Kidney glomerular epithelial cell (primary cell): Measurements from ENCODE around the gene CXCR1.
"Not testable (repeated sequence)": the region's sequence is repeated elsewhere in the genome, so short reads cannot be mapped to it uniquely, and the experiment has no call there.

Experiments used
- DNase-seq: peaks from one replicate; lab custom pipeline; 2025; lab: John Stamatoyannopoulos, UW

Gene CXCR1

DNA sequence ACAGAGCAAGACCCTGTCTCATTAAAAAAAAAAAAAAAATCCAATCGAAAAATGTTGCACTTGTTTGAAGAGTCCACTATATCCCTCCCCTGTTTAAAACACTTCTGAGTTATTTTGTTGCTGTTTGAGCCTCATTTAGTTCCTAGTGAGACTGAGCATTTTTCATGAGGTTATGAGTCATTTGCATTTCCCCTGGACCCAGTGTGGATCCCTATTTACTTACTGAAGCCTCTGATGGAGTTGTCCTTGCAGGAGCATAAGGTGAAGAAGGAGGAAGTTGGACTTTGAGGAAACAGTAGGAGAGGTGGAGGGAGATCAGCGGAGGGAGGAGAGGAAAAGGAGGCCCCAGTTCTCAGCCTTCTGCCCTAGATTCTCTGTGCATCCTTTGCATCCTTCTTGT, 5.1 kb downstream of the CXCR1 start:
- no peak for DNase-seq

DNA sequence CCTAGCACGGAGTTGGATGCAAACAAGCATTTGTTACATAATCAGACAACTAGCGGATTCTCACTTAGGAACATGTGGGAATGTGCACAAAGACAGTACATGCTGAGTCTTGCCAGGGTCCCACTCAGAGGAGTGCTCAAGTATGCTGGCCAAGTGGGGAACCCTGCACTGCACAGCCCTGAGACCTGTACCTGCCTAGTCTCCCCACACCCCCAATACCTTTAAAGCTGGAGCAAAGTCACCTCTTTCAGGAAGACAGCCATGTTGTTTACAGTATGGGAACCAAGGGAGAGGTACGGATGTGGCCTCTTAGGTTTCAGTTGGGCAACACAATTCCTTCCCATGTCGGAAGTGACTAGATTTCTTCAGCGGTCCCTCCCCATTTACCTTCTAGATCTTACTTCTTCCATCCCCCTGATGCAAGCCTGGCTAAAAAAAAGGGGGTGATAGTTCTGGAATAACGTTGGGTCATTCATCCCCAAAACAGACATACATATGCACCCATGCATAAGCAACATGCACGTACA, 10.7 kb downstream of the CXCR1 start:
- DNase-seq: no peak

DNA sequence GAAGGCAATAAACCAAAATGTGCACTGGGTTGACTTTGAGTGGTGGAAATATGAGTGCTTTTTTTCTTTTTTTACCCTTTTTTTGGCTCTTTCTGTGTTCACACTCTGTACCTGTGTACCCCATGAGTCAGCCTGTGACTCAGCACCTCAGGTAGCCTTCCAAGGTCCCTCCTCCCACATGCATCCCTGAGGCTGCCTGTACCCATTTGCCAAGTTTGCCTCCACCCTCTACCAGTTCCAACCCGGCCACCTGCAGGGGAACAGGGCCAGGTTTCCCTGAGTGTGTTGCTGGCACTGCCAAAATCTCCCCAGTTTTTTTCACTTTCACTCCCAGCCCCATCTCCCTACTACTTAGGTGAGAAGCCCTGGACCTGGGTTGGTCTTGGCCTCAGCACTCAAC, 14.0 kb downstream of the CXCR1 start:
- DNase-seq: no peak

DNA sequence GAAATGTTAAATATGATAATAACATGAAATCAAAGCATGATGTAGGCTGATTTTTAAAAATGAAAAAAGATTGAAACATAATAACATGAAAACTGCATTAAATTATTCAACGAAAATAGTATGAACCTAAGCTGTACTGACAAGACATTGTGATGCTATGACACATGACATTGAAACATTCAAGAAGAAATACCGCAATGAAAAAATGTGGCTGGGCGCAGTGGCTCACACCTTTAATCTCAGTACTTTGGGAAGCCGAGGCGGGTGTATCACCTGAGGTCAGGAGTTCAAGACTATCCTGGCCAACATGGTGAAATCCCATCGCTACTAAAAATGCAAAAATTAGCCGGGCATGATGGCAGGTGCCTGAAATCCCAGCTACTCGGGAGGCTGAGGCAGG, 14.6 kb downstream of the CXCR1 start:
- DNase-seq: no peak

DNA sequence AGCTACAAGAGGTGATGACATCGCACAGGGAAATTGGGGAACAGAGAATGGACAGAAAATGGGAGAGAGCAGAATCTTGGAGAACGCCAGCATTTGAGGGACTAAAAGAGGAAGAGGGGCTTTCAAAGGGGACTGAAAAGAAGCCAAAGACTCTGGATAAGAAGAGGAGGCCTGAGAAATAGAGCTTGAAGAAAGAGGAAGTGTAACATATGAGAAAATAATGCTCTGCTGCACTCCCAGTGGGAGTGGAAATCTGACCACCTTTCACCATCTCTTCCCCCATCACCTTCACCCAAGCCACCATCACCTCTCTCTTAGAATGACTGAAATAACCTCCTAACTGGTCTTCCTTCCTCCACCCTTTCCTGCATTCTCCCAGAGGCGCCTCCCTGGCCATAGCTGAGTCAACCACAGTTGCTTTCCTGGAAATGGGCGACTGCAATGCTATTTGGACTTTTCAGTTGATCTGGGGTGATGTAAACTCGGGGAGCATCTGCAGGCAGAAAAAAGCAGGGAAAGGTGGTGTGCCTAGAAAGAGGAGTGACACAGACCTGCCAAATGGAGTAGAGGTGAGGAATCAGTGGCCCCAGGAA, 16.8 kb downstream of the CXCR1 start:
- DNase-seq: no peak

DNA sequence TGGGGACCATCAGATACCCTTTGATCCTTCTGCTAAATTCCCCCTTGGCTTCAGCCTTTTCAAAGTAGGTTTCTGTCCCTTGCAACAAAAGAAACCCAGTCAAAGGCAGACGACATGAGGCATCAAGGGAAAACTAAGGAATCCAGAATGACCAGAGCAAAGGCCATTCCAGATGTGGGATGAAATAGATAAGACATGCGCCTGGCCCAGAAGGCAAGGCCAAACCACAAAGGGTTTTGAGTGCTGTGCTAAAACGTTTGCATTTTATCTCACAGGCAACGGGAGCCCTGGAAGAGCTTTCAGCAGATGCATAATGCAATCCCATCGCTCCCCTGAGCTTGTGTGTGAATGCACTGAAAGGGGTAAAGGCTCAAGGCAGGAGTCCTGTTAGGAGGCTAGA, 17.7 kb downstream of the CXCR1 start:
- DNase-seq: no peak

DNA sequence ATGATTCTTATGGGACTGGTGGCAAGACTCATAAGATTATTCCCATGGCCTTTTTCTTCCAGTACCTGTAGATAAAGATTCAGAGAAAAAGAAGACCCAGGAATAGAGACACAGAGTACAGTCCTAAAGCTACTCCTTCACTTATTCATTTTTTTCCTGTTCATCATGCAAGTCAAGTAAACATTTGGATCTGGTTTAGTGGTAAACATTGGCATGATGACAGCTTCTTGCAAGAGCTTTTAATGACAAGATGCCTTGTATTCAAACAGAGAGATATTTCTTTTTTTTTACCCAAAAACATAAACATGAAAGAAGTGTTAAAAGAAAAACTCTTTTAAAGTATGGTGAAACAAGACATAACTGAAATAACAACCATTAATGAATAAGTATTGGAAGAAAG, 20.7 kb downstream of the CXCR1 start:
- no peak for DNase-seq

DNA sequence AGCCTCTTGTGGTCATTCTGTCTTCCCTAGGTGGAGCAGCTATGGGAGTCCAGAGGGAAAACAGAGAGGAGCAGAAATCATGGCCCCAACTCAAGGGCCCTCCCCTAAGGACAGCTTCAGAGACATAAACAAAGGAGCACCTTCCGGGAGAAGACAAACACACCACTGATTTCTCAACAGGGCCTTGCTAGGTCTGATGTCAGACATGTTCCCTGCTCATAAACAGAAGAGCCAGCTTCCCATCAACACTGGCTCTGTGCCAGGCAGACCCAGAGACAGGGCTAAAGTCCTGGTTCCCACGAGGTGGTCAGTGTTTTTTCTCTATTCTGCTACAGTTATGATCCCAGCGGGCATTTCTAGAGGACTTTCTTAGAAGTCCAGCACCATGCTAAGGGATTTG, 21.6 kb downstream of the CXCR1 start:
- DNase-seq: no peak

DNA sequence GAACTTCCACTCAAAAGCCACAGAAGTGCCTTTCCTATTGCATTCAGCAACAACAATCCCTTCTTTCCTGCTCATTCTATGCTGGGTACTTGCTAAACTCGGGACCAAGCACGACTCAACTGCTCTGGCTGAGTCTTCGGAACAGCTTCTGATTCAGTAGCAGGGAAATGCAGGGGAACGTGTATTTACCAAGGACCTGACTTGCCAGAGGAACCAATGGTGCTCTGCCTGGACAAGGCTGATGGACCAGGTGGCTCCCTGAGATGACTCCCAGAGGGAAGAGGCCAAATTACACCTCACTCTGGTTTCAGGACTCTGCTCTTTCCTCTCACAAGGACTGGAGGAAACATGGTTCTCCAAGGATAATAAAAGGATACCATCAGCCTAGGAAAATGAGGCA, 28.7 kb downstream of the CXCR1 start:
- no peak for DNase-seq

DNA sequence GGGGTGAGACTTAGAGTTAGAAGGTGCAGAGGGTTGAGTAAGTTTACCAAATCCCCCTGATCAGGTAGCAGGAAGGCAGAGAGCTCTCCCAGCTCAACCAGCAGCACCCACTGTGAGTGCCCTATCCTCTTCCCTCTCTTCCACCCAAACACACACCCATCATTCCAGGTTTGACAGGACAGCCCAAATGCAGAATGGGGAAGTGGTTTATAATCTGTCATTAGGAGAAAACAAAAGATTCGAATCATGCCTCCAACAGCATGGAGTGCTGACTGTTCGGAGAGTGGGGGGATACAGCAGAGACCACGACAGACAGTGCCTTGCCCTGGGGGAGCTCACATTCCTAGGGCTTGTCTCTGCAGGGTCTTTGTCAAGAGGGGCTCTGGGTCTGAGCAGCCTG, 29.2 kb downstream of the CXCR1 start:
- no peak for DNase-seq

DNA sequence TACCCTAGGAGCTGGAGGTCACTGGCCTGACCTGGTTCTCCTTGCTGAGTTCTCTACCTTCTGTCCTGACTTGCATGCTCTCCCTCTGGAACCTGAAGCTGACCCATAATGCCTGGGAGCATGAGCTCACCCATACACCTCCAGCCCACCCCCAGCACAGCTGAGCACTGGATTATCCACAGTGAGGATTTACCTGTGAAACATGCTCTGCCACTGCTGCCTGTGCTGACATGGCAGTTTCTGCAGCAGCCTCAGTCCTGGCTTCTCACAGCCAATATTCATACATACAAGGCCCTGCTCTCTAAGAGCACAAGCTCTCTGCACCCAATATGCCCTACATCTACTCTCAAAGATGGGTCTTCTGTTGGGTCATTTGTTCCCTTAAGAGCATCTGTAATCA, 35.9 kb downstream of the CXCR1 start:
- DNase-seq: no peak

DNA sequence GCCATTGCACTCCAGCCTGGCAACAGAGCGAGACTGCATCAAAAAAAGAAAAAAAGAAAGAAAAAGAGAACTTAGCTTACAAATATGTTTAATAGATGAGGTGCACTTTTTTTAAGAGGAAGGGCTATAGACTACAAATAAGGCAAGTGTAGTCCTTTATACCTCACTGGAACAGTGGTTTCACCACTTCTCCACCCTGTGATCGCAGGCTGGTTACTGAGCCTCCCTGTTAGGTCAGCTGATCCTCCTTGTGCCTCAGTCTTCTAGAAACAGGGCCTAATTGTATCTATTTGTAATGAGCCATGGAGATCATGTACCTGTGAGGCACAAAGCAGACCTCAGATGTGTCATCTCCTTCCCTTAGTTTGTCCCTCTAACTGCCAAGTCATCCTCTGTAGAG, 36.4 kb downstream of the CXCR1 start:
- no peak for DNase-seq

DNA sequence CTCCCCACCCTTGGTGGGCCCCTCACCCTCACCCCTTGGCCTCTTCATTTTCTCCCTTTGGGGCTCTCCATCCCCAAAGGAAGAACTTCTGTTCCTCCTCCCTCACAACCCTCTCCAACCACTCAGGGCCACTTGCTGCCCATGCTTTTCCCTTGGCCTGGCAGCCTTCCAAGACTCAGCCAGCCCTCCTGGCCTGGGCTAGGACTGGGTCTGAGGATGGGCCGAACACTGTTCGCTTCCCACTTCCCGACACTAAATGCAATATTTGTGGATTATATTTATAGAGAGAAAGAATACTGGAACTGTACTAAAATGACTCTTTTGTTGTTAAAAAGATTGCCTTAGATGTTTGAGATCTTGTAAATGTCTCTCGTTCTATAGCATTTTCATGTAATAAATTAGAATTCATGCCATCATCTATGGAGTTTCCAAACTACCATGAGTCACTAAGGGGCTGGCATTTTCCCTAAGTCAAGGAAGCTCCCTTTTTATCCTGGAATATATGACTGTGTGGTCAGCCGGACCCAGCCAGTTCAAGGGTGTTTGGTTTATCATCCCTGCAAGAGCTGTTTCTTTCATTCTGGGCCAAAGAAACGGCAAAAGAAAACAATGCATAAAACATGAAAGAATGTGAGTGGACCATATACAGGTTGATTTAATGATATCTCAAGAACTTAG, 37.2 kb downstream of the CXCR1 start:
- no peak for DNase-seq

DNA sequence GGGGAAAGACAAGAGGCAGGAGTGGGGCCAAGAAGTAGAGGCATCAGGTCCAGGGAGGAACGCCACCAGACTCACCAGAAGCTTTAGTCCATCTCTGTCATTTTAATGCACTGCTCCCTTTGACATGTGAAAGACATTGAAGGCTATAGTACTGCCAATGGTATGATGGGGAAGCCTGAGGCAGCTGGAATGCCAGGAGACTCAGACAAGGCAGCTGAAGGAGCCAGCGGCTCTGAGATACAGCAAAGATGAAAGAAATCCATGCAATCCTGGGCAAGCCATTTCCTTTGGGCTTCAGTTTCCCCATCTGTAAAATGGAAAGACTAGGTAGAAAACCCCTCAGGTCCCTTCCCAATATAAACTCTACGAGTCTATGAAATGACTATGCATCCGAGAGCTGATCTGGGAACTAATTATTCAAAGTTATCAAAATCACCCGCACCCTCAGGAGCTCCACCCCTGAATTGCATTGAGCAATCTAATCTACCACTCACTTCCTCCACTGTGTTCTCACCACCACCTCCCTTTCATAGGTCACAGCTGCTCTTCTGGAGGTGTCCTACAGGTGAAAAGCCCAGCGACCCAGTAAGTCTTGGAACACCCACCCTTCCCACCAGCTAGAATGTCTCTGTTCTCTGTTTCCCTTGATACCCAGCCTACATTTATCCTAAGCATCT, 37.8 kb downstream of the CXCR1 start:
- no peak for DNase-seq

DNA sequence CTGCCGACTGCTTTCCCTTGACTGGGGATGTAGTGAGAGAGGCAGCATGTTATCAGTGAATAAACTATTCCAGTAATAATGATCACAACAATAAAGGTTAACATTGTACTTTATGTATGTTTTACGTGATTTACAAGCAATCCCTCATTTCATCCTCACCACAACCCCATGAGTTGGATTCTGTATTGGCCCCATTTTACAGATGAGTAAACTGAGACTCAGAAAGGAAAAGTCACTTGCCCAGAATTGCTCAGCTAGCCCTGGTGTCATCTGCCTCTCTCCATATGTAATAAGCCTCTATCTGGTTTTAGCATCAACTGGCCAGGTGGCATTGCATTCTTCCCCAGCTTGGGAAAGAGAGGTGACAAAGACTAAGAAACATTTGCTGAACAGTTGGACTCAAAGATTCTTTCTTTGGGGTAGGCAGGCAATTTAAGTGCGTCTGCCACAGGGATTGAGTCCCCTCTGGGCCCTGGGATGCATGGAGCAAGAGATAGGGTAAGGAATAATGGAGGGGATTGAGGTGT, 38.8 kb downstream of the CXCR1 start:
- no peak for DNase-seq

DNA sequence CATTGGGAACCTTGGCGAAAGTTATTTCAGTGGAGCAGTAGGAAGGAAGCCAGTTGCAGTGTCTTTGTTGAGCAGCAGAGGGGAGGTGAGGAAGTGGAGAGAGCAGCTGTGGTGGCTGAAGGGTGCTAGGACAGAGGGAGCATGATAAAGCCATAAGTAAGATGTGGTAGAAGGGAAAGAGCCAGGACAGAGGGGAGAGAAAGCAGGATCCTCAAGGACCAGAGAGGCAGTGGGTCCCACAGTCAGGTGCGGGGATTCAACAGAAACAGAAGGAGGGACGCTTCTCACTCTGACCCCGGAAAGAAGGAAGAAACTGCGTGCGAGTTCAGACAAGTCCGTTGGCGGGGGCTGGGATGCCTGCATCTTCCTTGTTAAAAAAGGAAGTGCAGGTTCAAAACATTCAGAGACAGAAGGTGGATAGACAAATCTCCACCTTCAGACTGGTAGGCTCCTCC, 41.1 kb downstream of the CXCR1 start, which contains the start of gene CXCR2:
CXCR2 (plus strand) TSS at position 403 of the 455 bp plus-strand sequence. CDS start 8,774 bp downstream, outside the sequence.
- DNase-seq: no peak

DNA sequence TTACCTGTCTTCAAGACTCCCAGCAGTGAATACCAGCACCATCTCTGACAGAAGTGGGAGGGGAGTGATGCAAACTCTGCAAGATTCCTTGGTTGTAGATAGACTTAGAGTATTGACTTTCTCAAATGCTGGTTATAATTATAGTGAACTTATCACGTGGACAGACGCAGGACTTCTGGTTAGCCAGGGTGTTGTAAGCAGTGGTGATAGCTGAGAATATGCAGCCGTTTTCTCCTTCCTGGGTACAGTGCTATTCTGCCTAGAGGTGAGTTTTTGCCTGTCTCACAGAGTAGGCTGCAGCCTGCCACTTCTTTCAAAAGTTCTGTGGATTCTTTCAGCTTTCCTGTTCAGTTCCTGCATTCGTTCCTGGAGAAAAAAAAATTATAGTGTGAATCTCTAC, 41.7 kb downstream of the CXCR1 start:
- DNase-seq: no peak

DNA sequence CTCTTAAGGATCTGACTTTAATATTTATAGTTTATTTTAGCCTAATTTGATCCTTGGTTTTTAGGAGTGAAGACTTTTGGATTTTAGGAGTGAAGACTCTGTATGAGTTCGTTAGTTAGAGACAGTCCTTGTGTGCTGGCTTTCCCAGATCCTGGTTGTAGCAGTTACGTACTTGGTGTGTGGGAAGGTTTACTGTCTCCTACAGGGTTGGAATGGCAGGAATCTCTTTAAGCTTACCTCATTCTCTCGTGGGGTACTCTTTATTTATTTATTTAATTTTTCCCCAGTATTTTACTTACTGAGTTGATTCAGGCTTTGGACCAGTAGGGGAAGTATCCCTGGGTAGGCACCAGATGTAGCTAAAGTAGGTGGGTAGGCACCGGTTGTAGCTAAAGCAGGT, 42.8 kb downstream of the CXCR1 start:
- DNase-seq: no peak

DNA sequence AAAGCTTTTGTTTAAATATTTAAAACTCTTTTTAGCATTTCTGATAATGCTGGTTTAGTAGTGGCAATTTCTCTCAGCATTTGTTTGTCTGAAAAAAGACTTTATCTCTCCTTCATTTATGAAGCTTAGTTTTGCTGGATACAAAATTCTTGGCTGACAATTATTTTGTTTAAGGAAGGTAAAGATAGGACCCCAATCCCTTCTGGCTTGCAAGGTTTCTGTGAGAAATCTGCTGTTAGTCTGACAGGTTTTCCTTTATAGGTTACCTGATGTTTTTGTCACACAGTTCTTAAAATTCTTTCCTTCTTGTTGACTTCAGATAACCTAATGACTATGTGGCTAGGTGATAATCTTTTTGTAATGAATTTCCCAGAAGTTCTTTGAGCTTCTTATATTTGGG, 44.5 kb downstream of the CXCR1 start:
- not testable (repeated sequence) for DNase-seq

DNA sequence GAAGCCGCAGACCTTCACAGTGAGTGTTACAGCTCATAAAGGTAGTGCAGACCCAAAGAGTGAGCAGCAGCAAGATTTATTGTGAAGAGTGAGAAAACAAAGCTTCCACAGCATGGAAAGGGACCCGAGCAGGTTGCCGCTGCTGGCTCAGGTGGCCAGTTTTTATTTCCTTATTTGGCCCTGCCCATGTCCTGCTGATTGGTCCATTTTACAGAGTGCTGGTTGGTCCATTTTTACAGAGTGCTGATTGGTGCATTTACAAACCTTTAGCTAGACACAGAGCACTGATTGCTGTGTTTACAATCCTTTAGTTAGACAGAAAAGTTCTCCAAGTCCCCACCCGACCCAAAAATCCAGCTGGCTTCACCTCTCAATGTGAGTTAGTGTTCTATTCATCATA, 45.0 kb downstream of the CXCR1 start:
- not testable (repeated sequence) for DNase-seq
